ENCODE data around the gene RBM15.

The RBM15 gene

GRCh38 chr1:110324667-110325066, 14.5 kb upstream of the RBM15 start:
- TF ChIP-seq MAX (IDR thresholded peaks at IDR 0.05; ENCODE audit: low read depth, low read length): no peak
- no peak for TF ChIP-seq POLR2A (IDR thresholded peaks at IDR 0.05; ENCODE audit: extremely low read depth, insufficient read length)
- no peak for TF ChIP-seq CTCF (IDR thresholded peaks at IDR 0.05; ENCODE audit: low read depth, low read length)
- no peak for TF ChIP-seq MYC (IDR thresholded peaks at IDR 0.05; ENCODE audit: low read depth, low read length)
- DNase-seq (ENCODE audit: low read depth): no peak
- no peak overlapping the region for H3K4me3 ChIP-seq (ENCODE audit: low read depth, low read length)

- TF ChIP-seq MAX (IDR thresholded peaks at IDR 0.05; ENCODE audit: low read depth, low read length): no peak
- no peak for TF ChIP-seq POLR2A (IDR thresholded peaks at IDR 0.05; ENCODE audit: extremely low read depth, insufficient read length)
- TF ChIP-seq MYC (IDR thresholded peaks at IDR 0.05; ENCODE audit: low read depth, low read length): no peak
- no peak for TF ChIP-seq CTCF (IDR thresholded peaks at IDR 0.05; ENCODE audit: low read depth, low read length)
- DNase-seq (ENCODE audit: low read depth): no peak
- no peak overlapping the region for H3K4me3 ChIP-seq (ENCODE audit: low read depth, low read length)
These were observed 12.4 kb upstream of the RBM15 start for GRCh38 chr1:110326826-110327225.

GRCh38 chr1:110328274-110328673, 10.9 kb upstream of the RBM15 start:
- TF ChIP-seq MYC (IDR thresholded peaks at IDR 0.05; ENCODE audit: low read depth, low read length): no peak
- TF ChIP-seq POLR2A (IDR thresholded peaks at IDR 0.05; ENCODE audit: extremely low read depth, insufficient read length): no peak
- no peak for TF ChIP-seq MAX (IDR thresholded peaks at IDR 0.05; ENCODE audit: low read depth, low read length)
- TF ChIP-seq CTCF (IDR thresholded peaks at IDR 0.05; ENCODE audit: low read depth, low read length): no peak
- H3K4me3 ChIP-seq (ENCODE audit: low read depth, low read length): no peak overlapping the region
- DNase-seq (ENCODE audit: low read depth): no peak

GRCh38 chr1:110328700-110329099, 10.5 kb upstream of the RBM15 start:
- no peak for DNase-seq (ENCODE audit: low read depth)
- TF ChIP-seq MAX (IDR thresholded peaks at IDR 0.05; ENCODE audit: low read depth, low read length): no peak
- no peak for TF ChIP-seq POLR2A (IDR thresholded peaks at IDR 0.05; ENCODE audit: extremely low read depth, insufficient read length)
- TF ChIP-seq MYC (IDR thresholded peaks at IDR 0.05; ENCODE audit: low read depth, low read length): no peak
- no peak for TF ChIP-seq CTCF (IDR thresholded peaks at IDR 0.05; ENCODE audit: low read depth, low read length)
- H3K4me3 ChIP-seq (ENCODE audit: low read depth, low read length): no peak overlapping the region

- TF ChIP-seq MAX (IDR thresholded peaks at IDR 0.05; ENCODE audit: low read depth, low read length) (no peak), CTCF (IDR thresholded peaks at IDR 0.05; ENCODE audit: low read depth, low read length) (no peak), MYC (IDR thresholded peaks at IDR 0.05; ENCODE audit: low read depth, low read length) (no peak), POLR2A (IDR thresholded peaks at IDR 0.05; ENCODE audit: extremely low read depth, insufficient read length) (no peak)
These were observed 3.9 kb upstream of the RBM15 start for GRCh38 chr1:110335265-110335664.

More at GRCh38 chr1:110335265-110335664, 3.9 kb upstream of the RBM15 start:
- H3K4me3 ChIP-seq (ENCODE audit: low read depth, low read length): no peak overlapping the region
- DNase-seq (ENCODE audit: low read depth): no peak

Measured in NB4 (cell line).